Endothelial cell of umbilical vein (primary cell): ENCODE measurements around the gene ASB6. TPM values are rescaled to one million over a fixed set of nuclear protein-coding genes. Genes with fewer than 3 reads are reported as not detected.

Experiments
- BruUV-seq: library from RNA; stranded (reverse); fragments of 400-500 nt; replicated peaks from 2 replicates; lab custom pipeline; 2021; lab: Mats Ljungman, UMichigan
- CTCF ChIA-PET: fragments of 300-600, 350-600 bp; sonication (Branson Sonifier 250); formaldehyde crosslinking; loops from one replicate; lab custom pipeline; 2021; ENCODE audit warnings: antibody characterized with exemption, inconsistent platforms; lab: Charles Lee
- POLR2A ChIA-PET: fragments of 300-600, 350-600 bp; sonication (Branson Sonifier 250); formaldehyde crosslinking; loops from one replicate; lab custom pipeline; 2021; ENCODE audit warnings: antibody characterized with exemption, inconsistent platforms; lab: Charles Lee
- DNase-seq: peaks from one replicate; pipeline ENCODE4 v3.0.0-alpha.2; 2011; ENCODE audit warnings: low read depth, low spot score
- FAIRE-seq: peaks from 2 replicates; lab custom pipeline; 2011; peaks lifted over from hg19 to GRCh38; lab: Jason Lieb, UNC
- H2AFZ ChIP-seq: 2 replicates; pipeline ENCODE4 v1.6.0; 2012; ENCODE audit warnings: low read depth, low read length, control low read depth, inconsistent platforms
- H3K27ac ChIP-seq: 2 replicates; pipeline ENCODE4 v1.5.1; 2011; ENCODE audit warnings: low read depth, mild to moderate bottlenecking, control low read depth, low read length, moderate library complexity; ENCODE audit not compliant: insufficient read depth
- H3K27me3 ChIP-seq, 2 experiments: 2 replicates each; pipeline versions ENCODE4 v1.6.0 to v1.6.1; 2011; ENCODE audit warnings: low read length in 2 of 2, mixed read lengths in 1 of 2; ENCODE audit not compliant: control insufficient read depth in 2 of 2, insufficient read depth in 2 of 2
- H3K36me3 ChIP-seq, 2 experiments: 2 replicates in 1 of 2; 3 replicates in 1 of 2; pipeline ENCODE4 v1.5.1; 2011; ENCODE audit warnings: low read length in 2 of 2, mild to moderate bottlenecking in 1 of 2, moderate library complexity in 1 of 2; ENCODE audit not compliant: control insufficient read depth in 2 of 2, insufficient read depth in 2 of 2; ENCODE audit errors: extremely low read depth in 1 of 2
- H3K4me1 ChIP-seq: 3 replicates; pipeline ENCODE4 v1.5.1; 2011; ENCODE audit warnings: mild to moderate bottlenecking, low read length; ENCODE audit not compliant: control insufficient read depth, insufficient read depth; ENCODE audit errors: extremely low read depth
- H3K4me2 ChIP-seq: 2 replicates; pipeline ENCODE4 v1.6.1; 2011; ENCODE audit warnings: low read length, control low read depth, mixed read lengths; ENCODE audit not compliant: insufficient read depth
- H3K4me3 ChIP-seq, 3 experiments: fragments of 200-600 bp in 1 of 3; sonication (generic), shearing (Covaris generic) in 1 of 3; replicated peaks in 1 of 3; 2 replicates each; pipeline ENCODE4 v1.5.1; 2011 to 2016; ENCODE audit warnings: control low read depth in 3 of 3, low read length in 3 of 3, mild to moderate bottlenecking in 2 of 3, inconsistent platforms in 1 of 3, low read depth in 1 of 3, moderate library complexity in 1 of 3; ENCODE audit not compliant: insufficient read depth in 1 of 3
- H3K79me2 ChIP-seq: 2 replicates; pipeline ENCODE4 v1.6.0; 2012; ENCODE audit warnings: low read length, inconsistent platforms; ENCODE audit not compliant: control insufficient read depth, insufficient read depth
- H3K9ac ChIP-seq: replicated peaks from 2 replicates; pipeline ENCODE3; 2011; ENCODE audit warnings: low read length, control low read depth; ENCODE audit not compliant: insufficient read depth; ENCODE audit errors: extremely low read depth
- H3K9me1 ChIP-seq: replicated peaks from 3 replicates; pipeline ENCODE4 v1.6.0; 2011; ENCODE audit warnings: mild to moderate bottlenecking, low read length; ENCODE audit not compliant: control insufficient read depth, insufficient read depth; ENCODE audit errors: extremely low read depth
- H3K9me3 ChIP-seq: replicated peaks from 2 replicates; pipeline ENCODE4 v1.5.1; 2012; ENCODE audit warnings: low read length, inconsistent platforms; ENCODE audit not compliant: control insufficient read depth, insufficient read depth
- H4K20me1 ChIP-seq: replicated peaks from 2 replicates; pipeline ENCODE3; 2011; ENCODE audit warnings: mild to moderate bottlenecking, low read length; ENCODE audit not compliant: control insufficient read depth, insufficient read depth; ENCODE audit errors: extremely low read depth
- CTCF ChIP-seq, 2 donors: IDR thresholded peaks; 1 replicate in 1 of 2; 2 replicates in 1 of 2; pipeline ENCODE4 v1.5.1; 2011; ENCODE audit warnings: low read length in 2 of 2, mild to moderate bottlenecking in 2 of 2, moderate library complexity in 2 of 2, control low read depth in 1 of 2, inconsistent platforms in 1 of 2, low read depth in 1 of 2; ENCODE audit not compliant: insufficient read depth in 1 of 2; ENCODE audit errors: extremely low read depth in 1 of 2
- EZH2 ChIP-seq: IDR thresholded peaks from 2 replicates; pipeline ENCODE4 v1.6.1; 2012; ENCODE audit warnings: borderline replicate concordance, low read depth, mild to moderate bottlenecking, moderate library complexity, low read length, inconsistent platforms; ENCODE audit not compliant: severe bottlenecking
- FOS ChIP-seq: IDR thresholded peaks from 2 replicates; pipeline ENCODE4 v1.6.1; 2011; ENCODE audit warnings: mild to moderate bottlenecking, low read length, moderate library complexity, borderline replicate concordance; ENCODE audit not compliant: insufficient read depth
- GATA2 ChIP-seq: IDR thresholded peaks from 2 replicates; pipeline ENCODE4 v1.7.0; 2011; ENCODE audit warnings: low read depth, mild to moderate bottlenecking, moderate library complexity, mixed read lengths, low read length; ENCODE audit not compliant: insufficient read length, insufficient read depth
- JUN ChIP-seq: IDR thresholded peaks from 2 replicates; pipeline ENCODE4 v1.6.1; 2011; ENCODE audit warnings: borderline replicate concordance, low read depth; ENCODE audit not compliant: insufficient read length, insufficient read depth
- MAX ChIP-seq: IDR thresholded peaks from 2 replicates; pipeline ENCODE4 v1.6.1; 2011; ENCODE audit not compliant: insufficient read depth, insufficient read length
- MYC ChIP-seq: IDR thresholded peaks from one replicate; pipeline ENCODE4 v1.6.1; 2011; ENCODE audit warnings: mild to moderate bottlenecking, low read depth, low read length
- POLR2A ChIP-seq: IDR thresholded peaks from 2 replicates; pipeline ENCODE4 v1.6.1; 2012; ENCODE audit warnings: low read depth, mild to moderate bottlenecking, control low read depth, low read length
- POLR2AphosphoS5 ChIP-seq: IDR thresholded peaks from 2 replicates; pipeline ENCODE4 v1.6.1; 2012; ENCODE audit warnings: low read depth, mild to moderate bottlenecking, control low read depth, low read length, moderate library complexity; ENCODE audit not compliant: insufficient read depth
- dilution Hi-C: fragments of 300-500 bp; cut with MboI; formaldehyde crosslinking; loops from one replicate; pipeline ENCODE4 v1.15.0; 2019; ENCODE audit warnings: low sequenced_read_pairs; ENCODE audit not compliant: extremely low pct_ligation_motif_present
- intact Hi-C: fragments of 100-400 bp; cut with micrococcal nuclease; formaldehyde crosslinking; loops from one replicate; pipeline ENCODE4 v1.10.0; 2022
- polyA plus RNA-seq, 4 experiments: library from polyadenylated mRNA; depleted of rRNA in 3 of 4; stranded (reverse) in 3 of 4; unstranded in 1 of 4; fragments of >200 nt; gene quantifications; 2 replicates each; pipeline versions ENCODE4 v1.2.1 to v1.2.3, GENCODE V29; 2011 to 2012; ENCODE audit warnings: missing spikeins in 1 of 4
- total RNA-seq: library from RNA; stranded (reverse); gene quantifications from 2 replicates; pipeline ENCODE4 v1.2.3, GENCODE V29; 2021

The ASB6 gene
- total and polyA plus RNA-seq, 2 donors (not counting 3 experiments of a cell fraction or from before 2014, with no cell fraction given) = 20.3 to 23.8 TPM

- DNase-seq (no peak), FAIRE-seq (no peak)
- no peaks in the 10 kb centered on the region for H4K20me1 ChIP-seq
- TF ChIP-seq FOS (no peak), CTCF (IDR thresholded peaks at IDR 0.05; ENCODE audit: extremely low read depth in 1 of 2, insufficient read depth in 1 of 2, low read depth in 1 of 2, low read length in 2 of 2) (no peak), JUN (no peak), EZH2 (no peak), POLR2A (no peak), POLR2AphosphoS5 (no peak), MAX (no peak), MYC (no peak), GATA2 (no peak)
- no peak overlapping the region for H3K27ac ChIP-seq
- H3K79me2 ChIP-seq = no peaks in the 10 kb centered on the region
- no TSS peak for BruUV-seq
- no peak overlapping the region for H3K4me2 ChIP-seq
- no peaks in the 10 kb centered on the region for H3K4me1 ChIP-seq
- ChIA-PET POLR2A (no interaction called here), CTCF (no interaction called here)
- no peaks in the 10 kb centered on the region for H3K27me3 ChIP-seq
- no peaks in the 10 kb centered on the region for H3K36me3 ChIP-seq
- no peak overlapping the region for H3K9ac ChIP-seq
- dilution Hi-C loops (no loop called here), intact Hi-C loops (loop anchor here (5.0 kb wide), 1 partner anchor 47 kb away; no protein-coding TSS in a partner anchor)
- H3K9me1 ChIP-seq = no peaks in the 10 kb centered on the region
- H3K9me3 ChIP-seq = no peaks in the 10 kb centered on the region
- no peak overlapping the region for H3K4me3 ChIP-seq
- H2AFZ ChIP-seq = no peak overlapping the region
Measured at GRCh38 chr9:129650680-129651235, 8.8 kb upstream of the ASB6 start.
